ENCODE data around the gene PHYHIPL. TPM values are rescaled to one million over a fixed set of nuclear protein-coding genes. Genes with fewer than 3 reads are reported as not detected.

The PHYHIPL gene
- total RNA-seq, 1 donor from 2014 or later, result 0.69 TPM

DNA sequence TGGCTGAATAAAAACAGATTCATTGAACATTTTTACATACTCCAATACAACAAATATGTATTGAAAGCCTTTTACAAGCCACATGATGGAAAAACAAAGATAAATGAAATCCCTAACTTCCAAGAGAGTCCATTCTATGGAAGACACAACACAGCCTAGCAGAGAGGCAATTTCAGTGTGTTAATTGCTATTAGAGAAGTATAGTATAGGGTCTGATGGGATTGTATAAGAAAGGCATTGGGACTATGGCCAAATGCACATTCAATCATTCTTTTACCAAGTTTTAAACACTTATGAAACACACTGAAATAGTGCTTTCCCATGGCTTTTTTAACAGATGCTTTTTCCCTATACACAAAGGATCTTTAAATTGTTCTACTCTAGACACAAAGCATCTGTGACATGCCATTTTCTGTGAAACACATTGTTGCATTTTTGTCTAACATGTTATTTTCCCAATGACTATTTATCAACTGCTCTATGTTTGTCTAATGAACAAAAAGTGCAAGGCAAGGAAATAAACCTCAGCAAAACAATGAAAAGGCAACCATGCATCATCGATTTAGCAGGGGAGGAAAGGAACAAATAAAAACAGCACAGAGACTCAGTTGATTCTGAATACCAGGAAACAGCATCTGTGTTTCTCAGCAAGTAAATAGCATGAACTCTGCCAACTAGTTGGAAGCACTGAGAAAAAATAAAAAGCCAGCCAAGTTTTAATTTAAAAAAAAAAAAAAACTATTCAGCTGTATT lies 42.4 kb upstream of the PHYHIPL start:
- TF ChIP-seq, protein P1, sequence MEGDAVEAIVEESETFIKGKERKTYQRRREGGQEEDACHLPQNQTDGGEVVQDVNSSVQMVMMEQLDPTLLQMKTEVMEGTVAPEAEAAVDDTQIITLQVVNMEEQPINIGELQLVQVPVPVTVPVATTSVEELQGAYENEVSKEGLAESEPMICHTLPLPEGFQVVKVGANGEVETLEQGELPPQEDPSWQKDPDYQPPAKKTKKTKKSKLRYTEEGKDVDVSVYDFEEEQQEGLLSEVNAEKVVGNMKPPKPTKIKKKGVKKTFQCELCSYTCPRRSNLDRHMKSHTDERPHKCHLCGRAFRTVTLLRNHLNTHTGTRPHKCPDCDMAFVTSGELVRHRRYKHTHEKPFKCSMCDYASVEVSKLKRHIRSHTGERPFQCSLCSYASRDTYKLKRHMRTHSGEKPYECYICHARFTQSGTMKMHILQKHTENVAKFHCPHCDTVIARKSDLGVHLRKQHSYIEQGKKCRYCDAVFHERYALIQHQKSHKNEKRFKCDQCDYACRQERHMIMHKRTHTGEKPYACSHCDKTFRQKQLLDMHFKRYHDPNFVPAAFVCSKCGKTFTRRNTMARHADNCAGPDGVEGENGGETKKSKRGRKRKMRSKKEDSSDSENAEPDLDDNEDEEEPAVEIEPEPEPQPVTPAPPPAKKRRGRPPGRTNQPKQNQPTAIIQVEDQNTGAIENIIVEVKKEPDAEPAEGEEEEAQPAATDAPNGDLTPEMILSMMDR (IDR thresholded peaks at IDR 0.05; ENCODE audit: unreplicated experiment), result no peak
- Mint-ChIP-seq H3K4me1 (ENCODE audit: unreplicated experiment) (peaks cover 3% of the 10 kb centered on the region), H3K27ac (ENCODE audit: unreplicated experiment) (no peak overlapping the region), H3K9me3 (ENCODE audit: unreplicated experiment) (no peaks in the 10 kb centered on the region), H3K36me3 (ENCODE audit: low read depth, unreplicated experiment) (no peaks in the 10 kb centered on the region), H3K27me3 (ENCODE audit: unreplicated experiment) (no peaks in the 10 kb centered on the region), H3K4me3 (ENCODE audit: unreplicated experiment) (no peak overlapping the region)
- no peak for DNase-seq (ENCODE audit: low spot score)

DNA sequence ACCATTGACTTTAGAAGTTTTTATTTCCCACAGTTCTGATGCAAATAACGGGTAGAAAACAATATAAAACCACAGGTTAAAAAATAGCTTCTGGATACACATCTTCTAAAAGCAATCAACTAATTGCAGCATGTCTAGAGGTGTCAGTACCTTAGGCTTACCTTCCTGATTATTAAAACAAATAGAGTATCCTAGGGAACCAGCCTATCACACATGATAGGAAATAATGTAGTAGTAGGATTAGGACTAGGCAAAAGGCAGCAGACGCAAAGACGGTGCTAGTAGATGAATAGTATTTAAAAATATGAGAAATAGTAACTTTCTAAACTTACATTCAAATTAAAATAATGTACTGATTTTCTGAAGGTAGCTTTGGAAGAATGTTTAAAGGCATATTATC lies 41.7 kb upstream of the PHYHIPL start:
- Mint-ChIP-seq H3K4me1 (ENCODE audit: unreplicated experiment) (peaks cover 3% of the 10 kb centered on the region), H3K27me3 (ENCODE audit: unreplicated experiment) (no peaks in the 10 kb centered on the region), H3K36me3 (ENCODE audit: low read depth, unreplicated experiment) (no peaks in the 10 kb centered on the region), H3K27ac (ENCODE audit: unreplicated experiment) (no peak overlapping the region), H3K4me3 (ENCODE audit: unreplicated experiment) (no peak overlapping the region), H3K9me3 (ENCODE audit: unreplicated experiment) (no peaks in the 10 kb centered on the region)
- no peak for DNase-seq (ENCODE audit: low spot score)
- TF ChIP-seq, protein P1 (IDR thresholded peaks at IDR 0.05; ENCODE audit: unreplicated experiment), result no peak

DNA sequence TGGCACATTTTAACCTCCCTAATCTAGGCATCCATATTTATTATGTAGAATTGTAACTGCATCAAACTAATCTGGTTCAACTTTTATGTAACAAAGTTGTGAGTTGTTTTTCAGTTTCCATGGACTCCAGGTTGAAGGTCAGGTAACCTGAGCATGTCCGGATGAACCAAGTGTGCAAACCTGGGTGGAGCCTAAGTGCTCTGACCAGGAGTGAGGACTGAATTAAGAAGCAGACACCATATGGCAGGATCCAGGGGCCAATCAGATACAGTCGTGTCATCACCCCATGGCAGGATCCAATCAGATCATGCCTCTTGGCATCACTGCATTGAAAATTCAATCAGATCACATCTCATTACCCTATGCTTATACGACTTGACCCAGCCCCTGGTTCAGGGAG lies 41.2 kb upstream of the PHYHIPL start:
- no peak overlapping the region for H3K4me3 Mint-ChIP-seq (ENCODE audit: unreplicated experiment)
- H3K9me3 Mint-ChIP-seq (ENCODE audit: unreplicated experiment), result no peaks in the 10 kb centered on the region
- H3K36me3 Mint-ChIP-seq (ENCODE audit: low read depth, unreplicated experiment), result no peaks in the 10 kb centered on the region
- TF ChIP-seq, protein P1 (IDR thresholded peaks at IDR 0.05; ENCODE audit: unreplicated experiment), result no peak
- DNase-seq (ENCODE audit: low spot score), result no peak
- no peak overlapping the region for H3K27ac Mint-ChIP-seq (ENCODE audit: unreplicated experiment)
- H3K27me3 Mint-ChIP-seq (ENCODE audit: unreplicated experiment), result no peaks in the 10 kb centered on the region
- H3K4me1 Mint-ChIP-seq (ENCODE audit: unreplicated experiment), result peaks cover 3% of the 10 kb centered on the region

DNA sequence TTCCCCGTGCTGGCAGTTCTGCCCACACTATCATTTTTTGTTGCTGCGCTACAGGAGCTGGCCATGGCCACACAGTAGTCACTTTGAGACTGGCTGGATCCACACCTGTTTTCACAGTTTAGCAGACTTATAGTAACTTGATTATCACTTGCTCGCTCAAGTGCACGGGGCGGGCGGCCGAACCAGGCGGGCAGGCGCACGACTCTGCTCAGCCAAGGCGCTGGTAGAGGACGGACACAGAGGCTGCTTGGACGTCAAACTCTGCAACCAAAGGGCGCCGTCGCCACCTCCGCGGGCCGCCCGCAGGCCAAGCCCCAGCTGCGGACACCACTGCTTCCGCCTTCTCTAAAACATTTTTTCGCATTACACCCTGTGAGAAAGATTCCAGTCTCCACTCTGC lies 38.4 kb upstream of the PHYHIPL start:
- no peaks in the 10 kb centered on the region for H3K9me3 Mint-ChIP-seq (ENCODE audit: unreplicated experiment)
- H3K27ac Mint-ChIP-seq (ENCODE audit: unreplicated experiment), result no peak overlapping the region
- no peaks in the 10 kb centered on the region for H3K27me3 Mint-ChIP-seq (ENCODE audit: unreplicated experiment)
- H3K4me1 Mint-ChIP-seq (ENCODE audit: unreplicated experiment), result peaks cover 3% of the 10 kb centered on the region
- no peaks in the 10 kb centered on the region for H3K36me3 Mint-ChIP-seq (ENCODE audit: low read depth, unreplicated experiment)
- no peak overlapping the region for H3K4me3 Mint-ChIP-seq (ENCODE audit: unreplicated experiment)
- no peak for DNase-seq (ENCODE audit: low spot score)
- TF ChIP-seq, protein P1 (IDR thresholded peaks at IDR 0.05; ENCODE audit: unreplicated experiment), result no peak

DNA sequence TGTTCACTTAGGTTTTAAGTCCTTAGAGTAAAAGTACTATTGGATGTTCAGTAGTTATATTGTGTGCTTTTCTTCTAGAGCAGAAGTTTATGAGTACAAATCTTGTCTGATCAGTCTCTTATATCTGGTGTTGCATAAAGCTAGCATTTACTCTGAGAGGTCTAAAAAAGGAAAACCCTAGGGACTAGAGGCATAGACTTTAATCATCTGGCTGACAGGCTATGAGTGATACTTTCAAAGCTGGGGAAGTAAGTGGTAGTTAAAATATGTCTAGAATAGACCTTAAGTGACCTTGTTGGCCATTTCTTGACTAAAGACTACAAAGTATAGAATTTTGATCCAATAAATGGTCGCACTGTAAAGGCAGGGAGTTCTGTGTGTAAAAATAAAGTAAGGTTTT lies 32.9 kb upstream of the PHYHIPL start:
- no peak overlapping the region for H3K4me3 Mint-ChIP-seq (ENCODE audit: unreplicated experiment)
- H3K36me3 Mint-ChIP-seq (ENCODE audit: low read depth, unreplicated experiment), result no peaks in the 10 kb centered on the region
- H3K4me1 Mint-ChIP-seq (ENCODE audit: unreplicated experiment), result no peaks in the 10 kb centered on the region
- no peak for DNase-seq (ENCODE audit: low spot score)
- H3K27ac Mint-ChIP-seq (ENCODE audit: unreplicated experiment), result no peak overlapping the region
- no peaks in the 10 kb centered on the region for H3K9me3 Mint-ChIP-seq (ENCODE audit: unreplicated experiment)
- no peaks in the 10 kb centered on the region for H3K27me3 Mint-ChIP-seq (ENCODE audit: unreplicated experiment)
- TF ChIP-seq, protein P1 (IDR thresholded peaks at IDR 0.05; ENCODE audit: unreplicated experiment), result no peak
